K562 (cell line): ENCODE measurements around the gene UBE2O. TPM values are rescaled to one million over a fixed set of nuclear protein-coding genes. Genes with fewer than 3 reads are reported as not detected.

ENCODE experiments used
- ATAC-seq: fragments of 200-7000 bp; cut with Tn5 transposase; 3 replicates; pipeline ENCODE4 v1.9.1; 2020; ENCODE audit warnings: moderate library complexity
- BruUV-seq: library from RNA; stranded (reverse); fragments of 400-500 nt; replicated peaks from 2 replicates; lab custom pipeline; 2021; lab: Mats Ljungman, UMichigan
- CTCF ChIA-PET: fragments of 300-600 bp; formaldehyde crosslinking; extraction: SDS; loops from one replicate; lab custom pipeline; 2021; ENCODE audit warnings: low intra/inter-chr PET ratio; lab: Yijun Ruan, JAX
- POLR2A ChIA-PET: fragments of 300-600, 350-650 bp; sonication (Branson Sonifier 250); formaldehyde crosslinking; extraction: SDS; loops from one replicate; lab custom pipeline; 2021; ENCODE audit warnings: antibody characterized with exemption, inconsistent platforms; lab: Yijun Ruan, JAX
- DNase-seq, 4 experiments: peaks; one replicate each; pipeline versions ENCODE4 v3.0.0 to v3.0.0-alpha.2; 2011 to 2018; ENCODE audit warnings: low spot score in 3 of 4, mixed read lengths in 3 of 4; ENCODE audit errors: extremely low read depth in 1 of 4
- FAIRE-seq: peaks from 2 replicates; lab custom pipeline; 2011; peaks lifted over from hg19 to GRCh38; lab: Jason Lieb, UNC
- H2AFZ ChIP-seq: 2 replicates; pipeline ENCODE4 v1.6.0; 2011; ENCODE audit warnings: low read depth, low read length, control low read depth, inconsistent platforms
- H3K27ac ChIP-seq: fragments of 200-600 bp; 3 replicates; pipeline ENCODE4 v1.8.0; 2011; ENCODE audit warnings: low read depth, mild to moderate bottlenecking, control low read depth, inconsistent platforms, low read length, moderate library complexity, mixed read lengths; ENCODE audit errors: extremely low read depth
- H3K27me3 ChIP-seq, 2 experiments: fragments of 300-600 bp in 1 of 2; 2 replicates in 1 of 2; 3 replicates in 1 of 2; pipeline versions ENCODE4 v1.6.0 to v1.8.0; 2011; ENCODE audit warnings: inconsistent platforms in 2 of 2, low read length in 2 of 2, mild to moderate bottlenecking in 1 of 2, mixed read lengths in 1 of 2, moderate library complexity in 1 of 2; ENCODE audit not compliant: control insufficient read depth in 2 of 2, insufficient read depth in 2 of 2
- H3K36me3 ChIP-seq: fragments of 300-600 bp; 3 replicates; pipeline ENCODE4 v1.8.0; 2011; ENCODE audit warnings: mild to moderate bottlenecking, low read length, inconsistent platforms; ENCODE audit not compliant: control insufficient read depth, insufficient read depth
- H3K4me1 ChIP-seq, 2 experiments: fragments of 200-600 bp in 1 of 2; replicated peaks in 1 of 2; 2 replicates in 1 of 2; 3 replicates in 1 of 2; pipeline versions ENCODE4 v1.5.1 to v1.8.0; 2011; ENCODE audit warnings: inconsistent platforms in 2 of 2, low read length in 2 of 2, mild to moderate bottlenecking in 1 of 2, mixed read lengths in 1 of 2, moderate library complexity in 1 of 2; ENCODE audit not compliant: control insufficient read depth in 2 of 2, insufficient read depth in 2 of 2
- H3K4me2 ChIP-seq: 2 replicates; pipeline ENCODE4 v1.6.1; 2011; ENCODE audit warnings: low read length, control low read depth, inconsistent platforms, mixed read lengths; ENCODE audit not compliant: insufficient read depth
- H3K4me3 ChIP-seq: fragments of 200-600 bp; sonication (generic), shearing (Covaris generic); 2 replicates; pipeline ENCODE4 v1.5.1; 2016; ENCODE audit warnings: control low read depth, inconsistent platforms
- H3K79me2 ChIP-seq: fragments of 200-600 bp; 3 replicates; pipeline ENCODE4 v1.8.0; 2011; ENCODE audit warnings: low read length, inconsistent platforms; ENCODE audit not compliant: control insufficient read depth, insufficient read depth
- H3K9ac ChIP-seq, 2 experiments: 2 replicates each; pipeline versions ENCODE4 v1.6.0 to v1.6.1; 2011; ENCODE audit warnings: low read depth in 2 of 2, low read length in 2 of 2, control low read depth in 1 of 2, inconsistent platforms in 1 of 2, mild to moderate bottlenecking in 1 of 2, mixed read lengths in 1 of 2; ENCODE audit not compliant: insufficient read depth in 1 of 2
- H3K9me1 ChIP-seq: one replicate; pipeline ENCODE4 v1.6.0; 2011; ENCODE audit warnings: inconsistent platforms, mild to moderate bottlenecking, low read length, moderate library complexity; ENCODE audit not compliant: control insufficient read depth, insufficient read depth
- H3K9me3 ChIP-seq: replicated peaks from 2 replicates; pipeline ENCODE4 v1.5.1; 2011; ENCODE audit warnings: low read depth, low read length, inconsistent platforms; ENCODE audit not compliant: control insufficient read depth, insufficient read depth
- H4K20me1 ChIP-seq: replicated peaks from 2 replicates; pipeline ENCODE4 v1.6.1; 2011; ENCODE audit warnings: low read length, inconsistent platforms, mixed read lengths; ENCODE audit not compliant: control insufficient read depth, insufficient read depth
- ADNP ChIP-seq: fragments of 200-800 bp; sonication (Bioruptor generic); IDR thresholded peaks from 2 replicates; pipeline ENCODE4 v1.6.1; 2016; ENCODE audit warnings: missing genetic modification characterization, missing compliant biosample characterization
- ARID3B ChIP-seq: fragments of 250-450 bp; sonication (Bioruptor Pico); IDR thresholded peaks from 2 replicates; pipeline ENCODE4 v1.4.0; 2020; ENCODE audit warnings: borderline replicate concordance
- BCOR ChIP-seq: fragments of 450-650 bp; IDR thresholded peaks from 2 replicates; pipeline ENCODE4 v1.6.1; 2016
- ELF4 ChIP-seq: fragments of 450-650 bp; formaldehyde crosslinking; IDR thresholded peaks from 2 replicates; pipeline ENCODE4 v1.4.0; 2022; ENCODE audit warnings: missing genetic modification characterization
- LCOR ChIP-seq: sonication (generic); formaldehyde crosslinking; IDR thresholded peaks from 2 replicates; pipeline ENCODE4 v1.8.0; 2022; ENCODE audit warnings: mild to moderate bottlenecking, missing genetic modification reagents
- MCM5 ChIP-seq: fragments of 450-650 bp; IDR thresholded peaks from 2 replicates; pipeline ENCODE4 v1.6.1; 2016; ENCODE audit warnings: low read depth
- MTA3 ChIP-seq: fragments of 450-650 bp; formaldehyde crosslinking; IDR thresholded peaks from 2 replicates; pipeline ENCODE4 v1.6.1; 2017; ENCODE audit warnings: mild to moderate bottlenecking, borderline replicate concordance
- NR0B1 ChIP-seq: fragments of 450-650 bp; IDR thresholded peaks from one replicate; pipeline ENCODE4 v1.6.1; 2018; ENCODE audit warnings: mild to moderate bottlenecking, moderate library complexity; ENCODE audit not compliant: partially characterized antibody
- SLC30A9 ChIP-seq: fragments of 250-450 bp; sonication (Bioruptor Pico); IDR thresholded peaks from 2 replicates; pipeline ENCODE4 v1.8.0; 2022; ENCODE audit warnings: mild to moderate bottlenecking, moderate library complexity
- SMAD4 ChIP-seq: fragments of 250-450 bp; sonication (Bioruptor Pico); conservative IDR thresholded peaks from 2 replicates; pipeline ENCODE4 v1.8.0; 2021; ENCODE audit warnings: inconsistent platforms, mild to moderate bottlenecking, moderate library complexity
- SMC3 ChIP-seq: conservative IDR thresholded peaks from 2 replicates; pipeline ENCODE4 v1.6.1; 2011; ENCODE audit warnings: low read depth, low read length, improper control_type of control experiment; ENCODE audit not compliant: insufficient read depth
- SRSF3 ChIP-seq: fragments of 200-400 bp; formaldehyde crosslinking; IDR thresholded peaks from 2 replicates; pipeline ENCODE4 v1.6.1; 2016; ENCODE audit warnings: mild to moderate bottlenecking, low read length, moderate library complexity; ENCODE audit not compliant: insufficient read depth
- USF1 ChIP-seq: sonication (generic); formaldehyde crosslinking; IDR thresholded peaks from 2 replicates; pipeline ENCODE4 v1.9.0; 2022; ENCODE audit warnings: mild to moderate bottlenecking, missing genetic modification reagents
- ZFP36 ChIP-seq: fragments of 150-350 bp; IDR thresholded peaks from 2 replicates; pipeline ENCODE4 v1.6.1; 2018; ENCODE audit warnings: low read length, low read depth; ENCODE audit not compliant: partially characterized antibody
- WGBS: fragments of 100-300 bp; shearing (Covaris generic); methylation state at CpG from one replicate; pipeline ENCODE4 v1.1.6; 2016; ENCODE audit warnings: low coverage, mixed read lengths; ENCODE audit not compliant: insufficient coverage; ENCODE audit errors: missing lambda C conversion rate; 5-methylcytosine and 5-hydroxymethylcytosine counted together
- in situ Hi-C: fragments of 300-500 bp; cut with MboI; formaldehyde crosslinking; loops from 4 replicates; pipeline ENCODE4 v1.15.0; 2018; ENCODE audit warnings: inconsistent platforms, mixed read lengths
- intact Hi-C: fragments of 100-400 bp; cut with micrococcal nuclease; formaldehyde crosslinking; loops from 2 replicates; pipeline ENCODE4 v1.14.2; 2022
- polyA plus RNA-seq, 8 experiments: library from polyadenylated mRNA; depleted of rRNA in 4 of 8; stranded (reverse) in 5 of 8; unstranded in 3 of 8; fragments of >200 nt; fragmentation: Nextera tagmentation in 2 of 8; fragmentation: Illumina TruSeq in 1 of 8; extraction: Ambion mirVana in 2 of 8; extraction: Trizol in 1 of 8; gene quantifications; 2 replicates each; pipeline versions ENCODE4 v1.2.1 to v1.2.3, GENCODE V29; 2011 to 2014; ENCODE audit warnings: inconsistent platforms in 1 of 8, missing spikeins in 1 of 8
- total RNA-seq, 7 experiments: library from RNA; depleted of rRNA in 6 of 7; stranded (reverse); fragments of >200 nt in 6 of 7; fragmentation: Illumina TruSeq in 2 of 7; extraction: Trizol in 2 of 7; gene quantifications; 2 replicates each; pipeline versions ENCODE4 v1.2.1 to v1.2.3, GENCODE V29; 2011 to 2021; ENCODE audit warnings: low replicate concordance in 1 of 7

UBE2O gene
- total and polyA plus RNA-seq, 9 of the 15 experiments (the other 6 are each of a cell fraction or from before 2014, with no cell fraction given): 1.6 to 39.7 (median 13.3) TPM

GRCh38 chr17:76476736-76477135, 23.8 kb upstream of the UBE2O start (continued):
- TF ChIP-seq NR0B1: no peak
- TF ChIP-seq MCM5: no peak
- TF ChIP-seq ARID3B: no peak
- TF ChIP-seq SMC3: no peak
- TF ChIP-seq SRSF3: no peak
- no peak for TF ChIP-seq LCOR (CRISPR knock-in tag)
- no peak for TF ChIP-seq SLC30A9 (CRISPR knock-in tag)
- no peak for TF ChIP-seq ZFP36

GRCh38 chr17:76475302-76475701, 22.4 kb upstream of the UBE2O start:
- H4K20me1 ChIP-seq: peaks cover 3% of the 10 kb centered on the region; the same call in 1 of the 2 replicates
- POLR2A ChIA-PET: interaction anchor here (0.5 to 1.4 kb wide), 4 partner anchors 10 to 716 kb away, joined by 3 to 5 read pairs (median 4); no protein-coding TSS in a partner anchor
- no peak for DNase-seq
- peaks cover 0 to 53% of the 10 kb centered on the region in 2 experiments; a peak in 2 of 5 replicates for H3K4me1 ChIP-seq
- H3K36me3 ChIP-seq: no peaks in the 10 kb centered on the region
- no peak overlapping the region for H3K27ac ChIP-seq
- BruUV-seq: no TSS peak
- ATAC-seq: no peak
- WGBS: 31% methylated on average over 4 of the region's 6 CpGs
- H3K4me2 ChIP-seq: no peak overlapping the region
- H3K27me3 ChIP-seq: peaks cover 10 to 49% of the 10 kb centered on the region in 2 experiments; a peak in 4 of 5 replicates
- in situ Hi-C loops (no loop called here), intact Hi-C loops (no loop called here)
- no peak for FAIRE-seq
- H3K9me3 ChIP-seq: no peaks in the 10 kb centered on the region
- H3K9me1 ChIP-seq: peaks cover 2% of the 10 kb centered on the region
- no peak overlapping the region for H3K4me3 ChIP-seq
- no peak overlapping the region for H2AFZ ChIP-seq
- no peaks in the 10 kb centered on the region for H3K79me2 ChIP-seq
- CTCF ChIA-PET: no interaction called here
- no peak overlapping the region for H3K9ac ChIP-seq
- TF ChIP-seq MTA3 (no peak), SMAD4 (CRISPR knock-in tag) (no peak), ELF4 (CRISPR knock-in tag) (no peak), ADNP (tag) (0 out of 2 replicates have a peak, but pooled peaks have one; percentile 29), USF1 (CRISPR knock-in tag) (no peak), BCOR (peak; percentile 79)
